ENCODE results near the gene UBE2J2.

UBE2J2 gene

DNA sequence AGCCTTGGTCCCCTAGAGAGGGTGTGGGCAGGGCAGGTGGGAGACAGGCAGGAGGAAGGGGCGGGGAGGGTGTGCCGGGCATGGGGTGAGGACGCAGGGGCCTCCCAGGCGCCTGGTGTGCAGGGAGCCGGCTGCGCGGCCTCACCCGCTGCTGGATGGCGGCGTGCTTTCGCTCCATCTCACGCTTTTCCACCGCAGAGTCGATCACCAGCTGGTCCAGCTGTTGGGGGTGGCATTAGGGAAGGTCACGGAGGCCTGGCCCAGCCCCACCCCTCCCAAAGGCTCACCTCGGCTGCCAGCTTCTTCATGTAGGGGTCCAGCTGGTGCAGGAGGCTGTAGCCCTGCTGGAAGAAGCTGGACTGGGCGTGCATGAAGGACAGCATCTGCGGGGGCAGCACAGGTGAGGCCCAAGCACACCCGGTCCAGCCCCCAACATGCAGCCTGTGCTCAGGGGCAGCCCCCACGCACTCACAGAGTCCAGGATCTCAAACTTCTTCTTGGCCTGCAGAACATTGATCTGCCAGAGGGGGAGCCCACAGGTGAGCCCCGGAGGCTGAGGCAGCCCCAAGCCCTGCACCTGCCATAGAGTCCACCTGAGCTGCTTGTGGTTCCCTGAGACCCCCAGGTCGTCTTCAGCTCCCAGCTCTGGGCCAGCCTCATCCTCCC lies 26.2 kb upstream of the UBE2J2 start:
- no peaks in the 10 kb centered on the region for H3K9me3 ChIP-seq (replicated peaks; ENCODE audit: low read length)
- H3K36me3 ChIP-seq (ENCODE audit: insufficient read depth, low read length) = peaks cover 28% of the 10 kb centered on the region
- peaks cover 9% of the 10 kb centered on the region for H3K4me1 ChIP-seq (ENCODE audit: control insufficient read depth, insufficient read depth, low read length)
- no peak overlapping the region for H3K9ac ChIP-seq (ENCODE audit: low read depth, low read length)
- H3K27me3 ChIP-seq (ENCODE audit: control insufficient read depth, insufficient read depth, low read length) = no peaks in the 10 kb centered on the region
- no peak overlapping the region for H3K4me2 ChIP-seq (ENCODE audit: low read length)
- H3K4me3 ChIP-seq (ENCODE audit: low read length) = no peak overlapping the region

DNA sequence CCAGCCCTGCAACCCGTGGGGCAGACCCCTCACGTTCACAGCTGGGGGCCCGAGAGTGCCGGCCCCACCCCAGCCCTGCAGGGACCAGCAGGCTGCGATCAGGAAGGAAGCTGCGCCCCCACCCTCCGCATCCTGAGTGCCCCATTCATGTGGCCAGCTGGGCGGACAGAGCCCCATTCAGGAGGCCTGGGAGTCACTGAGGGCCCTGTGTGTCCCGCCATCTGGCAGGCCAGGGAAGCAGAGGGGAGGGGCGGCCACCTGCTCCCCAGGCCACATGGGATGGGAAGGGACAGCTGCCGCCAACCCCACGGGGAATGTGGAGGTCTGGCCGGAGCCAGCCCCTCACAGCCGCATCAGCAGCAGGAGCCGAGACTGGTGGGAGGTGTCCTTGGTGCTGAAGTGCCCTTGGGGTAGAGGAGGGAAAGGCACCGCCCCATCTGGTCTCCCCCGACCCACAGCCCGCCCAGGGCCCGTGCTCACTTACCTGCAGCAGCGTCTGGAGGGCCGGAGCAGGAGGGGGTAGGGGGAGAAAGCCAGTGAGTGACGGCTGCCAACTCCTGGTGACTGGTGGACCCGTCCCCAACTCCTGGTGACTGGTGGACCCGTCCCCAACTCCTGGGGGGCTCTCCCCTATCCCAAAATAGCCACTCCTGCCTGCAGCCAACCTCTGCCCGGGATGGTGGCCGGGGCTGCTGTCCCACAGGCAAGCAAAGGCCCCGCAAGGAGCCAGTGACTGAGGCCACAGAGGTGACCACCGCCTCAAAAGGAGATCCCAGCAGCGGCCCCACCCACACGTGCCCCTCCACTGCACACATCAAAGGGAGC lies 25.4 kb upstream of the UBE2J2 start:
- Histone ChIP-seq H3K4me2 (ENCODE audit: low read length) (no peak overlapping the region), H3K36me3 (ENCODE audit: insufficient read depth, low read length) (peaks cover 31% of the 10 kb centered on the region), H3K27me3 (ENCODE audit: control insufficient read depth, insufficient read depth, low read length) (no peaks in the 10 kb centered on the region), H3K4me3 (ENCODE audit: low read length) (no peak overlapping the region), H3K9ac (ENCODE audit: low read depth, low read length) (no peak overlapping the region), H3K9me3 (replicated peaks; ENCODE audit: low read length) (no peaks in the 10 kb centered on the region), H3K4me1 (ENCODE audit: control insufficient read depth, insufficient read depth, low read length) (peaks cover 2% of the 10 kb centered on the region)

- Histone ChIP-seq H3K9ac (ENCODE audit: low read depth, low read length) (no peak overlapping the region), H3K9me3 (replicated peaks; ENCODE audit: low read length) (no peaks in the 10 kb centered on the region), H3K27me3 (ENCODE audit: control insufficient read depth, insufficient read depth, low read length) (no peaks in the 10 kb centered on the region), H3K4me1 (ENCODE audit: control insufficient read depth, insufficient read depth, low read length) (no peaks in the 10 kb centered on the region), H3K4me3 (ENCODE audit: low read length) (no peak overlapping the region), H3K4me2 (ENCODE audit: low read length) (no peak overlapping the region), H3K36me3 (ENCODE audit: insufficient read depth, low read length) (peaks cover 35% of the 10 kb centered on the region)
These were observed 24.3 kb upstream of the UBE2J2 start for GRCh38 chr1:1297802-1298424.

DNA sequence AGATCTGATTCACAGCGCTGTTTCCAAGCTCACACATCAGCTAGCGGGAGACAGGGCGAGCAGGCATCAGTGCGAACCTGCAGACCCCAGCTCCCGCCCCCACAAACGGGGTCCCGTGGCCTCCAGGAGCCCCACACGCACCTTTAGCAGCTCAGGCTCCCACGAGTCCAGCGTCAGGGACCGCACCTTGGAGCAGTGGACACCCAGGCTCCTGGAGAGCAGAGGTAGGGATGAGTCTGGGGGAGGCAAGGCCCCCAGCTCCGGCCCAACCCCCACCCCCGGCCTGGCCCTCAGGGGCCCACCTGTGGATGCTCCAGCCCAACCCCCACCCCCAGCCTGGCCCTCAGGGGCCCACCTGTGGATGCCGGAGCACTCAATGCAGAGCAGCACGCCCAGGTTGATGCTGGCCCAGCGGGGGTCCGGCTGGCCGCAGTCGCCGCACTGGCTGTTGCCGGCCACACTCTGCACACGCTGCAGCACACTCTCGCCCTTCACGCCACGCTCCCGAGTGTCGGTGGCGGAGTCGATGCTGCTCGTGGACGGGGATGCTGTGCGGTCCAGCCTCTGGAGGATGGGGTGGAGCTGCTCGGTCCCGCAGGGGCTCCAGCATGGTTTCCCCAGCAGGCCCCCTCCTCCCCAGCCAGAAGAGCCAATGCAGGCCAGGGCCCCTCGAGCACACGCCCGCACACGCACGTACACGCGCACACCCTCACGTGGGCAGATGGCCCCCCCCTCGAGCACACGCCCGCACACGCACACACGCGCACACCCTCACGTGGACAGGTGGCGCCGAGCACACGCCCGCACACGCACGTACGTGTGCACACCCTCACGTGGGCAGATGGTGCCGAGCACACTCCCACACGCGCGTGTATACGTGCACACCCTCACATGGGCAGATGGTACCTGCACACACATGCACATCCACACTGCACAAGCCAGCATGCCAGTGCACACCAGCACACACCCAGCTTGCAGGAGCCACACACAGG lies 22.7 kb upstream of the UBE2J2 start:
- H3K9me3 ChIP-seq (replicated peaks; ENCODE audit: low read length) = no peaks in the 10 kb centered on the region
- H3K4me3 ChIP-seq (ENCODE audit: low read length) = no peak overlapping the region
- H3K9ac ChIP-seq (ENCODE audit: low read depth, low read length) = no peak overlapping the region
- peaks cover 4% of the 10 kb centered on the region for H3K4me1 ChIP-seq (ENCODE audit: control insufficient read depth, insufficient read depth, low read length)
- H3K4me2 ChIP-seq (ENCODE audit: low read length) = no peak overlapping the region
- H3K36me3 ChIP-seq (ENCODE audit: insufficient read depth, low read length) = peaks cover 39% of the 10 kb centered on the region
- H3K27me3 ChIP-seq (ENCODE audit: control insufficient read depth, insufficient read depth, low read length) = no peaks in the 10 kb centered on the region

DNA sequence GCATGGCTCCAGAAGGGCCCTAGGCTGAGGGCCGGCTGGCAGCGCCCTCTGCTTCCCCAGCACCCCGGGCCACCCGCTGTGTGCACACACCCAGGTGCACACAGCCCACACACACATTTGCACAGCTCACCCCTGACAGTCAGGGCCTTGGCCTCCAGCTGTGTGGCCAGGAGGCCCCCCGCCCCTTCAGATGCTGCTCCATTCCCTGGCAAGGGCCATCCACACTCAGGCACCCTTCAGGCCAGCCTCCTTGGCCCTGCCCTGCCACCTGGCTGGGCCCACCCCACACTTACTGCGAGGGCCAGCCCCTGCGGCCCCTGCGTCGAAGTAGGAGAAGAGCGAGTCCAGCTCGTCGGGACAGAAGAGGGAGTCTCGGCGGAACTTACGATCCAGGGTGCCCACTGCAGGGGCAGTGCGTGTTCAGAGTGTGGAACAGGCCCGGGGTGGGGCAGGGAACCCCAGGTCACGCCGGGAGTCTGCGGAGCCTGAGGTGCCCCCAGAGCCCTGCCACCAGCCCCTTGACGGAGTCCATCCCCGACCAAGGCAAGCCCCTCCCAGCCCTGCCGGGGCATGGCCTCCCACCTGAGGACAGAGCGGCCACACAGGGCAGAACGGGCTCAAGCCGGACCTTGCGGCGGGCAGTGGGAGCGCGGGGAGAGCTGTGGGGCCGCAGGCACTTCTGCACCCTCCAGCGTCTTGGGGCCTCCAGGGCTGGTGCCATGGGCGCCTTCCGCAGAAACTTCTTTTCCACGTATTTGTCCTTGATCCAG lies 21.7 kb upstream of the UBE2J2 start:
- Histone ChIP-seq H3K9me3 (replicated peaks; ENCODE audit: low read length) (no peaks in the 10 kb centered on the region), H3K27me3 (ENCODE audit: control insufficient read depth, insufficient read depth, low read length) (no peaks in the 10 kb centered on the region), H3K4me1 (ENCODE audit: control insufficient read depth, insufficient read depth, low read length) (peaks cover 13% of the 10 kb centered on the region), H3K4me2 (ENCODE audit: low read length) (no peak overlapping the region), H3K4me3 (ENCODE audit: low read length) (no peak overlapping the region), H3K36me3 (ENCODE audit: insufficient read depth, low read length) (peaks cover 37% of the 10 kb centered on the region), H3K9ac (ENCODE audit: low read depth, low read length) (no peak overlapping the region)

DNA sequence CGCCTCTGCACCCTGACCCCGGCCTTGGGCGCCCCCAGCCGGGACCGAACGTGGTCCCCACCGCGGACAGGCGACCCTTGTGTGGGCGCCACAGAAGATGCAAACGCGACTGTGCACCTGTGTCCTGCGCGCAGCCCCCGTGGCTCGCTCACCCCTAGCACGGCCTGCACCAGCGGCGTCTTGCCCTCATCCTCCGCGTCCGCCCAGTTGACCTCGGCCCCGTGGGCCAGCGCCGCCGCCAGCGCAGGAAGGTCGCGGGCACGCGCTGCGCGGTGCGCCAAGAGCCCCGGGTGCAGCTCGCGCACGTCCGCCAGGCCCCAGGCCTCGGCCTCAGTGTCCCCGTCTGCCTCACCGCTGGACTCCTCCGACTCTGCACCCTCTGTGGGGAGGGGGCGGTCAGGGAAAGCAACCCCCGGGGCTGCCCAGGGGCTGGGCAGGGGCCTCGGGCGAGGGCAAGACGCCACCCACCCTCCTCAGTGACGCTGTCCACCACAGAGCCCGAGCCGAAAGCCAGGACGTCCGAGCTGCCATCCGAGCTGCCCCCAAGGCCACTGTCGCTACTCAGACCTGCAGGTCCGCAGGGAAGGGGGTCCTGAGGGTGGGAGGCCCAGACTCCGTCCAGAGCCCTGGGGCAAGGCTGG lies 20.7 kb upstream of the UBE2J2 start:
- Histone ChIP-seq H3K4me2 (ENCODE audit: low read length) (no peak overlapping the region), H3K4me1 (ENCODE audit: control insufficient read depth, insufficient read depth, low read length) (peaks cover 15% of the 10 kb centered on the region), H3K27me3 (ENCODE audit: control insufficient read depth, insufficient read depth, low read length) (no peaks in the 10 kb centered on the region), H3K36me3 (ENCODE audit: insufficient read depth, low read length) (peaks cover 28% of the 10 kb centered on the region), H3K4me3 (ENCODE audit: low read length) (no peak overlapping the region), H3K9ac (ENCODE audit: low read depth, low read length) (no peak overlapping the region), H3K9me3 (replicated peaks; ENCODE audit: low read length) (no peaks in the 10 kb centered on the region)

GRCh38 chr1:1293263-1294249 lies 19.9 kb upstream of the UBE2J2 start:
- H3K27me3 ChIP-seq (ENCODE audit: control insufficient read depth, insufficient read depth, low read length) = no peaks in the 10 kb centered on the region
- no peaks in the 10 kb centered on the region for H3K9me3 ChIP-seq (replicated peaks; ENCODE audit: low read length)
- H3K4me2 ChIP-seq (ENCODE audit: low read length) = no peak overlapping the region
- H3K9ac ChIP-seq (ENCODE audit: low read depth, low read length) = no peak overlapping the region
- H3K4me3 ChIP-seq (ENCODE audit: low read length) = no peak overlapping the region
- H3K36me3 ChIP-seq (ENCODE audit: insufficient read depth, low read length) = peaks cover 26% of the 10 kb centered on the region
- H3K4me1 ChIP-seq (ENCODE audit: control insufficient read depth, insufficient read depth, low read length) = peaks cover 15% of the 10 kb centered on the region

DNA sequence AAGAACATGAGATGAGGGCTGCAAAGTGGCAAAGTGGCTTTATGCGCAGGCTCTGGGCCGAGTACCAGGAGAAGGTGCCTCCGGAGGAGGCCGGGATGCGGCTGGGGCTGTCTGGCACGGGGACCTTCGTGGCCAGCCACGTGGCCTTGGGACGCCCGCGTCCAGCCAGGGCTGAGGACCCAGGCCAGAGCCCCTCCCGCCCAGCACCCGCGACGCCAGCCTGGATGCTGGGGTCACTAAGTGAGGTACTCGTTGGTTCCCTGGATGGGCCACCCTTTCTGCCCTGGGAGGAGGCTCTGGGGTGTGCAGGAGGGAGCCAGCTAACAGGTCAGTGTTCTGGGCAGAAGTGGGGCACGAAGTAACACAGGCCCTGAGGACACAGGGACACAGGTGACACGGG lies 19.2 kb upstream of the UBE2J2 start:
- Histone ChIP-seq H3K4me2 (ENCODE audit: low read length) (no peak overlapping the region), H3K27me3 (ENCODE audit: control insufficient read depth, insufficient read depth, low read length) (no peaks in the 10 kb centered on the region), H3K4me1 (ENCODE audit: control insufficient read depth, insufficient read depth, low read length) (peaks cover 15% of the 10 kb centered on the region), H3K9ac (ENCODE audit: low read depth, low read length) (no peak overlapping the region), H3K4me3 (ENCODE audit: low read length) (no peak overlapping the region), H3K36me3 (ENCODE audit: insufficient read depth, low read length) (peaks cover 26% of the 10 kb centered on the region), H3K9me3 (replicated peaks; ENCODE audit: low read length) (no peaks in the 10 kb centered on the region)

GRCh38 chr1:1292442-1292779 lies 18.8 kb upstream of the UBE2J2 start:
- H3K4me2 ChIP-seq (ENCODE audit: low read length) = no peak overlapping the region
- H3K9me3 ChIP-seq (replicated peaks; ENCODE audit: low read length) = no peaks in the 10 kb centered on the region
- peaks cover 1% of the 10 kb centered on the region for H3K27me3 ChIP-seq (ENCODE audit: control insufficient read depth, insufficient read depth, low read length)
- peaks cover 26% of the 10 kb centered on the region for H3K36me3 ChIP-seq (ENCODE audit: insufficient read depth, low read length)
- peaks cover 15% of the 10 kb centered on the region for H3K4me1 ChIP-seq (ENCODE audit: control insufficient read depth, insufficient read depth, low read length)
- no peak overlapping the region for H3K9ac ChIP-seq (ENCODE audit: low read depth, low read length)
- no peak overlapping the region for H3K4me3 ChIP-seq (ENCODE audit: low read length)

Data from skeletal muscle satellite cell (primary cell).